ENCODE measurements around the gene FOXO4.

- TF ChIP-seq POLR2A (IDR thresholded peaks at IDR 0.05; ENCODE audit: low read depth, low read length), result no peak
- TF ChIP-seq POLR2AphosphoS5 (IDR thresholded peaks at IDR 0.05; ENCODE audit: low read depth, low read length), result no peak
- no peak for TF ChIP-seq TAF1 (IDR thresholded peaks at IDR 0.05; ENCODE audit: low read depth, low read length)
- TF ChIP-seq PAX5 (IDR thresholded peaks at IDR 0.05; ENCODE audit: insufficient read depth, low read length, severe bottlenecking), result no peak
Measured at GRCh38 chrX:71128915-71129765, 33.5 kb downstream of the FOXO4 start.
